Neural progenitor cell (in vitro differentiated cells): ENCODE measurements around the gene LSM2. TPM values are rescaled to one million over a fixed set of nuclear protein-coding genes. Genes with fewer than 3 reads are reported as not detected.

ENCODE experiments used
- DNase-seq: peaks from one replicate; pipeline ENCODE4 v3.0.0-alpha.2; 2016; ENCODE audit warnings: low spot score
- H2AFZ ChIP-seq: fragments of 200-600 bp; sonication (generic); replicated peaks from 2 replicates; pipeline ENCODE4 v1.6.1; 2016; ENCODE audit warnings: antibody characterized with exemption
- H3F3A ChIP-seq: fragments of 200-600 bp; sonication (generic); 2 replicates; pipeline ENCODE4 v1.6.1; 2016; ENCODE audit warnings: antibody characterized with exemption, low read depth
- H3K27ac ChIP-seq: fragments of 200-600 bp; sonication (generic); 2 replicates; pipeline ENCODE4 v1.5.1; 2016; ENCODE audit warnings: mild to moderate bottlenecking
- H3K27me3 ChIP-seq: fragments of 200-600 bp; sonication (generic); 2 replicates; pipeline ENCODE4 v1.6.1; 2016; ENCODE audit warnings: mild to moderate bottlenecking, moderate library complexity
- H3K36me3 ChIP-seq: fragments of 200-600 bp; sonication (generic); 2 replicates; pipeline ENCODE4 v1.5.1; 2016
- H3K4me1 ChIP-seq: fragments of 200-600 bp; sonication (generic); 2 replicates; pipeline ENCODE4 v1.6.1; 2016; ENCODE audit warnings: mixed run types
- H3K4me2 ChIP-seq: fragments of 200-600 bp; sonication (generic); 2 replicates; pipeline ENCODE4 v1.6.1; 2016
- H3K4me3 ChIP-seq: fragments of 200-600 bp; sonication (generic); 2 replicates; pipeline ENCODE4 v1.5.1; 2016
- H3K79me2 ChIP-seq: fragments of 200-600 bp; sonication (generic); 2 replicates; pipeline ENCODE4 v1.6.1; 2016; ENCODE audit warnings: low read depth
- H3K9ac ChIP-seq: fragments of 200-600 bp; sonication (generic); 2 replicates; pipeline ENCODE4 v1.6.1; 2016
- H3K9me3 ChIP-seq: fragments of 200-600 bp; sonication (generic); 2 replicates; pipeline ENCODE4 v1.5.1; 2016; ENCODE audit warnings: low read depth
- H4K20me1 ChIP-seq: fragments of 200-600 bp; sonication (generic); 2 replicates; pipeline ENCODE4 v1.6.1; 2016; ENCODE audit warnings: low read depth
- H3K27ac Mint-ChIP-seq: 3 replicates; pipeline ENCODE4 v1.8.0; 2021; ENCODE audit warnings: mixed read lengths
- H3K27me3 Mint-ChIP-seq: 2 replicates; pipeline ENCODE4 v1.8.0; 2022; ENCODE audit warnings: low read depth, mild to moderate bottlenecking, inconsistent platforms, moderate library complexity, mixed read lengths; ENCODE audit not compliant: insufficient read depth
- H3K36me3 Mint-ChIP-seq: 3 replicates; pipeline ENCODE4 v1.8.0; 2021; ENCODE audit warnings: mixed read lengths
- H3K4me1 Mint-ChIP-seq: 3 replicates; pipeline ENCODE4 v1.8.0; 2021; ENCODE audit warnings: mixed read lengths
- H3K4me3 Mint-ChIP-seq: 3 replicates; pipeline ENCODE4 v1.8.0; 2021; ENCODE audit warnings: mild to moderate bottlenecking, moderate library complexity, mixed read lengths
- H3K9me3 Mint-ChIP-seq: 3 replicates; pipeline ENCODE4 v1.8.0; 2020; ENCODE audit warnings: mixed read lengths
- EZH2 ChIP-seq: fragments of 200-600 bp; sonication (generic); IDR thresholded peaks from 2 replicates; pipeline ENCODE4 v1.6.1; 2017; ENCODE audit warnings: antibody characterized with exemption, mild to moderate bottlenecking, moderate library complexity
- EZH2phosphoT487 ChIP-seq: fragments of 200-600 bp; sonication (generic); IDR thresholded peaks from 2 replicates; pipeline ENCODE4 v1.6.1; 2017; ENCODE audit warnings: antibody characterized with exemption
- total RNA-seq: library from RNA; depleted of rRNA; stranded (reverse); fragments of >200 nt; gene quantifications from 2 replicates; pipeline ENCODE4 v1.2.3, GENCODE V29; 2015; ENCODE audit warnings: low replicate concordance
- TF ChIP-seq, protein P1 (sequence below): fragments of 200-600 bp; sonication (generic); IDR thresholded peaks from 2 replicates; pipeline ENCODE4 v1.5.1; 2017; ENCODE audit warnings: antibody characterized with exemption, mild to moderate bottlenecking

LSM2 gene
- total RNA-seq, 1 donor from 2014 or later: 105 TPM

GRCh38 chr6:31765910-31766794 is 40.6 kb downstream of the LSM2 start:
- Histone ChIP-seq H3K36me3 (no peaks in the 10 kb centered on the region), H2AFZ (no peak overlapping the region), H3K27ac (no peak overlapping the region), H3K9me3 (no peaks in the 10 kb centered on the region), H3K79me2 (no peaks in the 10 kb centered on the region), H4K20me1 (no peaks in the 10 kb centered on the region), H3K4me1 (peaks cover 23% of the 10 kb centered on the region), H3K4me2 (peak overlapping the region; percentile 37), H3F3A (peaks cover 18% of the 10 kb centered on the region), H3K9ac (no peak overlapping the region), H3K4me3 (no peak overlapping the region), H3K27me3 (no peaks in the 10 kb centered on the region)
- H3K9me3 Mint-ChIP-seq: no peaks in the 10 kb centered on the region
- H3K36me3 Mint-ChIP-seq: peaks cover 12% of the 10 kb centered on the region
- peaks cover 3% of the 10 kb centered on the region for H3K27me3 Mint-ChIP-seq
- H3K27ac Mint-ChIP-seq: no peak overlapping the region
- TF ChIP-seq EZH2phosphoT487 (no peak), EZH2 (no peak)
- TF ChIP-seq, protein P1, sequence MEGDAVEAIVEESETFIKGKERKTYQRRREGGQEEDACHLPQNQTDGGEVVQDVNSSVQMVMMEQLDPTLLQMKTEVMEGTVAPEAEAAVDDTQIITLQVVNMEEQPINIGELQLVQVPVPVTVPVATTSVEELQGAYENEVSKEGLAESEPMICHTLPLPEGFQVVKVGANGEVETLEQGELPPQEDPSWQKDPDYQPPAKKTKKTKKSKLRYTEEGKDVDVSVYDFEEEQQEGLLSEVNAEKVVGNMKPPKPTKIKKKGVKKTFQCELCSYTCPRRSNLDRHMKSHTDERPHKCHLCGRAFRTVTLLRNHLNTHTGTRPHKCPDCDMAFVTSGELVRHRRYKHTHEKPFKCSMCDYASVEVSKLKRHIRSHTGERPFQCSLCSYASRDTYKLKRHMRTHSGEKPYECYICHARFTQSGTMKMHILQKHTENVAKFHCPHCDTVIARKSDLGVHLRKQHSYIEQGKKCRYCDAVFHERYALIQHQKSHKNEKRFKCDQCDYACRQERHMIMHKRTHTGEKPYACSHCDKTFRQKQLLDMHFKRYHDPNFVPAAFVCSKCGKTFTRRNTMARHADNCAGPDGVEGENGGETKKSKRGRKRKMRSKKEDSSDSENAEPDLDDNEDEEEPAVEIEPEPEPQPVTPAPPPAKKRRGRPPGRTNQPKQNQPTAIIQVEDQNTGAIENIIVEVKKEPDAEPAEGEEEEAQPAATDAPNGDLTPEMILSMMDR: no peak
- H3K4me1 Mint-ChIP-seq: peaks cover 32% of the 10 kb centered on the region
- no peak overlapping the region for H3K4me3 Mint-ChIP-seq
- DNase-seq: peak; percentile 35

DNA sequence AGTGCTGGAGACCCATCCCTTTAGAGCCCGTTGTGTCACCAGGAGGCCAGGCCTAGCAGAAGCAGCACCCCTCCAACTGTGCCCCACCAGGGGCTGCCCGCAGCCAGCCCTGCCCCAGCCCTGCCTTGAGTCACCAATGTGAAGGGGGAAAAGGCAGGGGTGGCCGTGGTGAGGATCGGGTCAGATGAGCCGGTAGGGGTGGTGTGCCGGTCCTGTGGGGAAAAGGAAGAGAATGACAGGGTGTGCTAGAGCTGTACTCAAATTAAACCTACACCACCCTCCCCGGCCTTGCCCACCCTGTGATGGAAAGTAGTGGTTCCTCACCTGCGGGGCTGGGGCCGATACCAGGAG is 41.2 kb downstream of the LSM2 start:
- H3K27ac Mint-ChIP-seq: peak overlapping the region; percentile 42
- H3K4me2 ChIP-seq: no peak overlapping the region
- H3K9me3 ChIP-seq: no peaks in the 10 kb centered on the region
- peaks cover 3% of the 10 kb centered on the region for H3K27me3 Mint-ChIP-seq
- H3K36me3 Mint-ChIP-seq: peaks cover 18% of the 10 kb centered on the region
- no peaks in the 10 kb centered on the region for H3K27me3 ChIP-seq
- no peaks in the 10 kb centered on the region for H4K20me1 ChIP-seq
- TF ChIP-seq EZH2phosphoT487 (no peak), EZH2 (no peak)
- TF ChIP-seq, protein P1: no peak
- DNase-seq: no peak
- no peak overlapping the region for H3K4me3 ChIP-seq
- no peak overlapping the region for H3K9ac ChIP-seq
- no peak overlapping the region for H3K27ac ChIP-seq
- no peak overlapping the region for H2AFZ ChIP-seq
- H3K36me3 ChIP-seq: no peaks in the 10 kb centered on the region
- no peaks in the 10 kb centered on the region for H3K79me2 ChIP-seq
- H3K9me3 Mint-ChIP-seq: no peaks in the 10 kb centered on the region
- H3K4me1 Mint-ChIP-seq: peaks cover 32% of the 10 kb centered on the region
- peaks cover 23% of the 10 kb centered on the region for H3K4me1 ChIP-seq
- peaks cover 18% of the 10 kb centered on the region for H3F3A ChIP-seq
- no peak overlapping the region for H3K4me3 Mint-ChIP-seq

- peak overlapping the region; percentile 42 for H3K27ac ChIP-seq
- H3K4me3 ChIP-seq: no peak overlapping the region
- H3F3A ChIP-seq: peaks cover 18% of the 10 kb centered on the region
- Mint-ChIP-seq H3K27me3 (peaks cover 4% of the 10 kb centered on the region), H3K4me3 (peak overlapping the region; percentile 54), H3K4me1 (peaks cover 29% of the 10 kb centered on the region), H3K36me3 (peaks cover 28% of the 10 kb centered on the region), H3K27ac (peak overlapping the region; percentile 86), H3K9me3 (no peaks in the 10 kb centered on the region)
- H3K4me2 ChIP-seq: peak overlapping the region; percentile 58
- H3K27me3 ChIP-seq: no peaks in the 10 kb centered on the region
- H3K4me1 ChIP-seq: peaks cover 23% of the 10 kb centered on the region
- TF ChIP-seq EZH2phosphoT487: no peak
- TF ChIP-seq, protein P1: no peak
- H3K9me3 ChIP-seq: no peaks in the 10 kb centered on the region
- H4K20me1 ChIP-seq: no peaks in the 10 kb centered on the region
- H3K36me3 ChIP-seq: no peaks in the 10 kb centered on the region
- no peak for DNase-seq
- H3K79me2 ChIP-seq: no peaks in the 10 kb centered on the region
- H3K9ac ChIP-seq: no peak overlapping the region
- H2AFZ ChIP-seq: no peak overlapping the region
Measured at GRCh38 chr6:31764198-31764597, 42.6 kb downstream of the LSM2 start.
